HG03159 (cell line): Measurements from ENCODE around the gene PAQR7.

Experiments used
- ATAC-seq: cut with Tn5 transposase; IDR thresholded peaks from one replicate; pipeline ENCODE4 v1.9.1; 2021; ENCODE audit warnings: mild to moderate bottlenecking, moderate library complexity; ENCODE audit not compliant: unreplicated experiment

The PAQR7 gene

GRCh38 chr1:25874635-25875153, 814 bp downstream of the PAQR7 start:
- peak; percentile 10 for ATAC-seq

DNA sequence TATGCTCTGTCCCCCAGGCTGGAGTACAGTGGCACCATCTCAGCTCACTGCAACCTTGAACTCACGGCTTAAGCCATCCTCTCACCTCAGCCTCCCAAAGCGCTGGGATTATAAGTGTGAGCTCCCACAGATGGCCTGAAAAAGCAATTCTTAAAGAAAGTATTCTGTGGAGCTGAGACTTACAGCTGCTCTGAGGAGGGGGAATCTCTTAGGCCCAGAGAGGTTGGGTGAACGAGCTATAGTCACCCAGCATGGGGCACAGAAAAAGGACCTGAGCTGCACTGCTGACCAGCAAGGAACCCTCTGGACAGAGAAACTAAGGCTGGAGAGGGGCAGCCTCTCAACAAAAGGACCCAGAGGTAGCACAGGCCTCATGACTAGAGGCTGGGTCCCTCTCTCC, 1.3 kb downstream of the PAQR7 start:
- ATAC-seq: no peak

DNA sequence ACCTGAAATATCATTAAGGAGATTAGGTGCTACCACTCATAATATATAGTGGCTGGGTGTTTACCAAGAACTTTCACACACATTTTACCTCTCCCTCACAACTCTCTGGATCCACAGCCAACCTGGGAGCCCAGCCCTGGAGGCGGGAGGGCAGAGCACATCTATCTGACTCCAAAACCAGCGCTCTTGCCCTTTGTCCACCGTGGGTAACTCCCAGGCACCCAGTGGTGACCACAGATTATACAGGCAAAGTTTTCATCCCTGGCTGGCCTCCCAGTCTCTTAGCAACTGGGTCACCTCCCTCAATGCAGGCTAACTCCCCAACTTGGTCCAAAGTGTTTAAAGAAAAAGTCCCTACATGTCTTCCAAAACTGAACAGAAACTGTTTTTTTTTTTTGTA, 2.4 kb downstream of the PAQR7 start:
- ATAC-seq: no peak

GRCh38 chr1:25872713-25873112, 2.8 kb downstream of the PAQR7 start:
- ATAC-seq: no peak

DNA sequence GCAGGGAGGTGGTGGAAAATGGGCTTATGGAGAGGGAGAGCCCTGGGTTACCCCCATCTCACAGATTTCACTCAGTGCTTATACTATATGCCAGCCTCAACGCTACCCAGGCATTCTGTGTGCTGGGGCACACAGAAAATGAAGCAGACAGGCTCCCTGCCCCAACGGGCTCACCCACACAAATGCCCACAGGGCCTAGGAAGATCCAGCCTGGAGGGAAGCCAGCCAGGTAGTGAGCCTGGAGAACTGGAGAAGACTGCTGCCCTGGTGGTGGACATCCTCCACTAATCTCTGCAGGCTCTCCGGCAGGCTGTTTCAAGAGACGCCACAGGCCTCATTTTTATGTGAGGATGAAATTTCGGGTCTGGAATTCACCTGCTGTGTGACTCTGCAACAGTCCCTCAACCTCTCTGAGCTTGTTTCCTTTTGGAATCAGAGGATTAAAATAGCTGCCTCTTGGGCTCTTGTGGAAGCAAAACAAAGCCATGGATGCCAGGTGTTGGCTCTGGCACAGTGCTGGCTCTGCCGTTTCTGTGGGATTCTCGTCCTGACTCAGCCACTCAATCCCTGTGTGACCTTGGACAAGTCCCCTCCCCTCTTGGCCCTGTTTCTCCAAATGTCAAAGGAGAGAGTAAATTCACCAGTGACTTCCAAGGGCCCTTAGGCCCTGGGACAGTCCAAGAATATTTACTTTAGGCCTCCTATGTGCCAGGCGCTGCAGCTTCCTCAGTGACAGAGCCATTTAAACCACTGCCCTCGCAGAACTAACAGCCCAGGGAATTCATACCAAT, 3.6 kb downstream of the PAQR7 start:
- ATAC-seq: no peak

GRCh38 chr1:25871086-25871703, 4.3 kb downstream of the PAQR7 start:
- ATAC-seq: no peak

DNA sequence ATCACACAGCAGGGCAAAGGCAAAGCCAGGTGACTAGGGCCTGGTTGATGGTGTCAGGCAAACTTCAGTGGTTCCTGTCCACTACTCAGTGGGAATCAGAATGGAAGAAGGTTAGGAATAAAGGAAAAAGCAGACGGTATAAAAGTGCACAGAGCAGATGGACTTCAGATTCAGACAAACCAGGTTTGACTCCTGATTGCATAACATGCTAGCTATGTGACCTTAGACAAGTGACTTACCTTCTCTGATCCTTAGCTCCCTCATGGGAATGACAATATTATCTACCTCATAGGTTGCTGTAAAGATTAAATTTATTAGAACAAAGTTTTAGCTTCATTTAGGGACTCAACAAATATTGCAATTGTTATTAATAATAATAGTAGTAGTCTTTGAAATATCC, 4.9 kb downstream of the PAQR7 start:
- ATAC-seq: no peak

DNA sequence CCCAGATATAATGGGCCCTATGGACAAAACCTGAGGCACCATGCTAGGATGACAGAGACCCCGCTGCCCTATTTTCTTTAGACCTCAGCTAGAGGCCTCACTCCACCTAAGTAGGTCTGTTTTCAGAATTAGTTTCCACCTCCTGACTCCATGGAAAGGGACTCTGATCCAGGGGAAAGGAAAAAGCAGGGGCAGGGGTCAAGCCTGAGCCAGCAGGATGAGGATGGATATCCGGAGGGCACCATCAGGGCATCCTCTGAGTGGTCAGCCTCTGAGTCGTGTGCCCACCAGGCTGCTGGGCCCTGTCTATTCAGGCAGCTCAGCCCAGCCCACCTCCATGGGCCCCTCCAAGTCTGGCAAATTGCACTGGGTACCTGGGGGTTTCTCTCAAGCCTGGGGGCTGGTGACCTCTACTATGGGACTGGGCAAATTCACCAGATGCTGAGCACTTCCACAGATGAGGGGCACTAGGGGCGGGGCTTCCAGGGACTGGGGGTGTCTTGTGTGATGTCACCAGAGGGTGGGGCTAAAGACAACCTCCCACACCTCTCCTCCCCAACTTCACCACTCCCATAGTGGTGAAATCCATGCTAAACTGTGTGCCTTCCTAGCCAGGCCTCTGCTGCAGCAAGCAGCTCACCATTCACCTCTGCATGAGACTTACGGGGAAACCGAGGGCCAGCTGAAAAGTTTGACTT, 5.5 kb downstream of the PAQR7 start:
- ATAC-seq: no peak

DNA sequence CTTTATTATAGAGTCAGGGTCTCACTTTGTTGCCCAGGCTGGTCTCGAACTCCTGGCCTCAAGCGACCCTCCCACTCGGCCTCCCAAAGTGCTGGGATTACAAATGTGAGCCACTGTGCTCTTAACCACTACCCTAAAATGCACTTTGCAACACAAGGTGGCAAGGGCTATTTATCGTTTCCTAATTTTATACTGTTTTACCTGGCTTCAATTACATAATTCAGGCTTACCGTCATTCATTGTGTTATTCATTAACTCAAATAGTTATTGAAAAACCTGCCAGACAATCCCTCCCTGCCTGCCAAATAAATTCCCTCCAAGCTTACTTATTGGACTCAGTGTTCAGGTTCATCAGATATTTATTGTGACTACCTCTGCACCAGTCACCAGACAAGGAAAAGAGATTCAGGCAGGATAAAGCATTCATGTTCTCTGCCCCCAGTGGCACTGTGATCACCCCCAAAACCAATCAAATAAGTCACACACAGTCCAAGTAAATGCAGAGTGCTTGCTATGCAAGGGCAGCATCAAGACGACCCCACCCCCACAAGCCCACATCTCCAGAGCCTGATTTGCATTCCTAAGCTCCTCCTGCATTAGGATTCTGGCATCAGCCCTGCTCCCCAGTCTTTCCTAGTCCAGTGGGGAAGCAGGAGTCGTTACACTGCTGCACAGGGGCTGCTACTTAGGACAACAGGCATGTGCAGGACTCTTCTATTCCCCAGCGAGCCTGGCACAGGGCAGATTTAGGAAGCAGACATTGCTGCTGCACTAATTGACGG, 8.1 kb downstream of the PAQR7 start:
- ATAC-seq: no peak

GRCh38 chr1:25866288-25866687, 9.2 kb downstream of the PAQR7 start:
- no peak for ATAC-seq

DNA sequence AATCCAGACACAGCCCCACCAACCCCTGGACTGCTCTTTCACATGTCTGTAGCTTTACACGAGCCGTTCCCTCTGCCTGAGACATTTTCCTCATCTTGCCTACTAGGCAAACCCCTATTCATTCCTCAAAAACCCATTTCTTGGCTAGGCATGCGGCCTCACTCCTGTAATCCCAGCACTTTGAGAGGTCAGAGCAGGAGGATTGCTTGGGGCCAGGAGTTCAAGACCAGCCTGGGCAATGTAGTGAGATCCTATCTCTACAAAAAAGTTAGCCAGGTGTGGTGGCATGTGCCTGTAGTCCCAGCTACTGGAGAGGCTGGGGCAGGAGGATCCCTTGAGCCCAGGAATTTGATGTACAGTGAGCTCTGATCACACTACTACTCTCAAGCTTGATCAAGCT, 11.1 kb downstream of the PAQR7 start:
- no peak for ATAC-seq

DNA sequence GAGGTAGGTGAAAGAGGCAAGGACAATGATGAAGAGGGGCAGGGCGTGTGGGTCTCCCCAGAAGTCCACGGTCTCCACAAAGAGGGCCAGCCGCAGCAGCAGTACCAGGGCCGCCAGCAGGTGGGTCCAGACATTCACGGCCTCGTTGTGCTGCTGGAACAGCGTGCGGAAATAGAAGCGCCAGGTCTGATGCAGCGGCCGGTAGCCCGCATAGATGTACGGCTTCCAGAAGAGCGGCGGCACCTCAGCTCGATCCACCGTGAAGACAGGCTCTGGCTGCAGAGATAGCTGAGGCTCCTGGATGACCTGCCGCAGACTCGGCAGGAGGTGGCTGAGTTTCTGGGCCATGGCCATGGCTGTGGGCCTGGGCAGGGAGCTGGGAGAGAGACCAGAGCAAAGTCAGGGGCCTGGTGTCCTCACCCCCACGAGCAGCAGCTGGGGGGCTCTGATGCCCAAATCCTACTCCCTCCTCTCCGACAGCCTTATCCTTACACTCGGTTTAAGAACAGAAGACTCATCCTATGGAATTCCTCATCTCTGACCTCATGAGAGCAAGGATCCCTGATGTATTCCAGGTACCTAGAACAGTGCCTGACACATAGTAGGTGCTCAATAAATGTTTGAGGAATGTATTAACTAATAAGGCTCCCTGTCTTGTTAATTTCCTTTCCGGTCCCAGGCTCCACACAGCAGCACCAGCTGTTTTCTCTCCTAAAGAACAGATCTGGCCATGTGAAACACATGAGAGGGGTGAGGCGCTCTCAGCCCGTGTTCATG, 11.8 kb downstream of the PAQR7 start:
- no peak for ATAC-seq

DNA sequence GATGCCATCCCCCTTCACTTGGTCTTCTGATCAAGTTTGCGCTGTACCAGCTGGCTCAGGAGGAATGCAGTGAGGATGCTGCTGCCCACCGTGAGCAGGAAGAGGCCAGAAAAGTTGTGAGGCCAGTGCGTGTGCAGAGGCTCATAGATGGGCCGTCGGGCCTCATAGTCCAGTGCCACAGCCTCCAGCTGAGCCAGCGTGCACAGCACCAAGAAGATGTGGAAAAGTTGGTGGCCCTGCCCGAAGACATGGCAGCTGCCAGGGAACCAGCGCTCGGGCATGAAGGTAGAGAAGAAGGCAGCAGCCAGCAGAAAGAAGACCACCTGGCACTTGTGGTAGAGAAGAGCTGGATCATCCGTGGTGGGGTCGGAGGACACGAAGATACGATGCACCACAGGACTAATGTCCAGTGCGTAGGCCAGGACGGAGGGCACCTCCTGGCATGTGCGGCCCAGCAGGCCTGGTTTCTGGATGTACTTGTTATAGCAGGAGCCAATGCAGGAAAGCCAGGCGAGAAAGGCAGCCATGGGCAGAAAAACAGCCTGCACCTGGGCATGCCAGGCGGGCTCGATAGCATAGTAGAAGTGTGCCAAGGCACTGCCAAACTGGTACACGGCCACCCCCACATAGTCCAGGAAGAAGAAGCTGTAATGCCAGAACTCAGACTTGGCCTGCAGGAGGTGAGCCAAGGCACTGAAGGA, 12.6 kb downstream of the PAQR7 start:
- no peak for ATAC-seq

- no peak for ATAC-seq
Measured at GRCh38 chr1:25861316-25862286, 13.9 kb downstream of the PAQR7 start.

DNA sequence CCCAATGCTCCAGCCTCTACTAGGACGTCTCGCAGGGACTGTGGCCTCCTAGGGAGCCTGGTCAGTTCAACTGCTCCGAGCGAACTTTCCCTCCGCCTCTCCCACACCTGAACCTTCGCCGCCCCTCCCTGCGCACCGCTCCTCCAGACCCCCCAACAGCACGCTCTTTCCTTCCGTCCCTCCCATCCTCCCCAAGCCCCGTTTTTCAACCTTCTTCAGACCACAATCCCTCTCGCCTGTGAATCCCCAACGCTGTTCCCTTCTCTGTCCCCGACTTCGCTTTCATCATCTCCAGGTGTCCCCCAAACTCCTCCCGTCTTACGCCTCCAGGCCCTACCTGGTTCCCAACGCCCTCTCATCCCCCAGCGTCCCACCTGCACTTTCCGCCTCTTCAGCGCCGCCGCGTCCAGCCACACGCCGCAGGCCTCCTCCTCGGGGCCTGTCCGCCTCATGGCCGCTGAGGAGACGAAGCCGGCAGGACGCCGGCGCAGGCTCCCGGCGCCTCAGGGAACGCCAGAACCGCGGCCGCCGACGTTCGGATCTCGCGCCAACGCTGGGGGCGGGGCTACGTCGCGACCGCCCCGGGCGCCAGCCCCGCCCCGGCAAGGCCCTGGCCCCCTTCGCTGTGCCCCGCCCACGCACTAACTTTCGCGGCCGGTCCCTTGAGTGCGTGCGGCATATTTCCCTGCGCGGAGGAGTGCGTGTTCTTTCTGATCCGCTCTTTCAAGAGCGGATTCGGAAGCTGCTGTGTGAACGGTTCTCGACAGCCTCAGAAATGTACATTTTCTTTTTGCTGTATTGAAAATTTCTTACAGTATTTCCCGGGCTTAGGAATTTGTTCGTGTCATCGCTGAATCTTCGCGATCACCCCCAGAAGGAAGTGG, 16.4 kb downstream of the PAQR7 start, which contains the start of gene AUNIP:
Gene AUNIP (minus strand): TSS at position 552 of the 884 bp plus-strand sequence. CDS start 100 bp downstream, at position 452.
- ATAC-seq: peak; percentile 89

- ATAC-seq: no peak
Measured at GRCh38 chr1:25858494-25858893, 17.0 kb downstream of the PAQR7 start.

- ATAC-seq: no peak
Measured at GRCh38 chr1:25856856-25857255, 18.7 kb downstream of the PAQR7 start.
